Measurements from ENCODE around the gene TREH. TPM values are rescaled to one million over a fixed set of nuclear protein-coding genes. Genes with fewer than 3 reads are reported as not detected.

Gene TREH
- total RNA-seq, 1 donor from 2014 or later = not detected

DNA sequence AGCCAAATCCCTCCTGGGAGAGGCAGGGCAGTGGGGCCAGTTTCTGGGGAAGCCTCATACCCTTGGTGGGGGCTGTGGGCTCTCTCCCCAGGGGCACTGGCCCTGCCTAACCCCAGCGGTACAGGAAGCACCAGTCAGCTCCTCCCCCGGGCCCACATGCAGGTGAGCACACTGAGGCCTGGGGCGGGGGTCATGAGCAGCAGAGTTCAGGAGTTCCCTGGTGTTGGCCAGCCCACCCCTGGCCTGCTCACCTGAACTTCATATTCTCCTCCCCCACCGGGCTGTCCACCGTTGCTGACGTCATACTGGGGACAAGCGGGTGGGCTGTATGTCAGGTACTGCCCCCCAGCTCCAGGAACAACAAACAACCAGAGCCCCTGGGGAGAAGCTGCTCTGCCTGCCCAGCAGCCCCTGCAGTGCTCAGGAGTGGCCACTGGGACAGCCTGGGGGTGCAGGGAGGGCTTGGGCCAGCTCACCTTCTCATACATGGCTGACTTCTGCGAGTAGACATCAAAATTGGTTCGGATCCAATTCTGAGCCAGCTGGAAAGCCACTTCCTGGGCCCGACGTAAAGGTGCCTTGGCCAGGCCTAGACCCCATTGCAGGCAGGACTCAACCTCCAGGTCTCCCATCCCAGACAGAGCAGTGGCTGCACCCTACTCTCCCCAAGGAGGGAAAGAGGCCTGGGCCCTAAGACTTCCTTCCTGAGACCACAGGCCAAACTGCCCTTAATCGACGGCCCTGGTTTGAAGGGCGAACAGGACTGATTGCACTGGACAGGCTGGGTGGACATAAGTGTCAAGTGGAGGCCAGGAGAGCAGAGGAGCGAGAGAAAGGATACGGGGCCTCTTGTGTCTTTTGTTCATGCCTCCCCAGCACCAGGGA lies 20.8 kb downstream of the TREH start:
- TF ChIP-seq, protein P1, sequence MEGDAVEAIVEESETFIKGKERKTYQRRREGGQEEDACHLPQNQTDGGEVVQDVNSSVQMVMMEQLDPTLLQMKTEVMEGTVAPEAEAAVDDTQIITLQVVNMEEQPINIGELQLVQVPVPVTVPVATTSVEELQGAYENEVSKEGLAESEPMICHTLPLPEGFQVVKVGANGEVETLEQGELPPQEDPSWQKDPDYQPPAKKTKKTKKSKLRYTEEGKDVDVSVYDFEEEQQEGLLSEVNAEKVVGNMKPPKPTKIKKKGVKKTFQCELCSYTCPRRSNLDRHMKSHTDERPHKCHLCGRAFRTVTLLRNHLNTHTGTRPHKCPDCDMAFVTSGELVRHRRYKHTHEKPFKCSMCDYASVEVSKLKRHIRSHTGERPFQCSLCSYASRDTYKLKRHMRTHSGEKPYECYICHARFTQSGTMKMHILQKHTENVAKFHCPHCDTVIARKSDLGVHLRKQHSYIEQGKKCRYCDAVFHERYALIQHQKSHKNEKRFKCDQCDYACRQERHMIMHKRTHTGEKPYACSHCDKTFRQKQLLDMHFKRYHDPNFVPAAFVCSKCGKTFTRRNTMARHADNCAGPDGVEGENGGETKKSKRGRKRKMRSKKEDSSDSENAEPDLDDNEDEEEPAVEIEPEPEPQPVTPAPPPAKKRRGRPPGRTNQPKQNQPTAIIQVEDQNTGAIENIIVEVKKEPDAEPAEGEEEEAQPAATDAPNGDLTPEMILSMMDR (IDR thresholded peaks at IDR 0.05; ENCODE audit: insufficient read depth, low read length, poor library complexity, severe bottlenecking) = peak; percentile 24
- H3K27me3 ChIP-seq (ENCODE audit: control insufficient read depth, insufficient read depth, low read length) = no peaks in the 10 kb centered on the region
- no peak overlapping the region for H3K4me3 ChIP-seq (ENCODE audit: low read depth, low read length)
- peaks cover 5% of the 10 kb centered on the region for H3K36me3 ChIP-seq (ENCODE audit: control insufficient read depth, insufficient read depth, low read length)
- DNase-seq (ENCODE audit: low read depth) = no peak

DNA sequence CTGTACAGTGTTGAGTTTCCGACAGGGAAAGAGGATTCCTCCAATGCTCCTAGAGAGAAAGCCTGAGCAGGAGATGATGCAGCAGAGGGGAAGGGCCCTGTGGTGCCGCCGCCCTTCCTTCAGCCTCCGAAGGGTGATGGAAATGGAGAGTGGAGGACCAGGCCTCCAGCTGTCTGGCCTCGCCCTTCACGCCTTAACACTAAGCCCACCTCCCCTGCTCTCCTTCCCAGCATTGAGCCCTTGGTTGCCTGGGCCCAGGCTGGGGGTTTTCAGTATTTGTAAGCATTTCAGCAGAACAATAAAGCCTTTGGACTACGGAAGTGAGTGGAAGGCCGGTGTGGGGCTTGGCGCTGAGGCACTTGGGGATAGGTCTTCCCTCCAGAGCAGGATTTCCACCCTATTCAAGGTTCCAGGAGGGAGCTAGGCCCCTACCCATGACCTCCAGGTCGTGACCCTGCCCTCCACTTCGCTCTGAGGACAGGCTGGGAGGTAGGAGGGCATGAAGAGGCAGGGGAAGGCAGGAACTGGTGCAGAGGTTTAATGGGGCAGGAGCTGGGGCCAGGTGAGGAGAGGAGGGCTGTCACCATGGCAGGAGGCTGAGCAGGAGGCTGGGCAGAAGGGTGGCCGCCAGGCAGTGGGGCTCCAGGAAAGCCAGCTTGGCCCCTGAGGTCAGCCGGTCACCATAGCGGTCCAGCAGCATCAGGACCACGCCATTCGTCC lies 21.6 kb downstream of the TREH start:
- TF ChIP-seq, protein P1 (IDR thresholded peaks at IDR 0.05; ENCODE audit: insufficient read depth, low read length, poor library complexity, severe bottlenecking) = no peak
- no peak for DNase-seq (ENCODE audit: low read depth)
- no peak overlapping the region for H3K4me3 ChIP-seq (ENCODE audit: low read depth, low read length)
- H3K36me3 ChIP-seq (ENCODE audit: control insufficient read depth, insufficient read depth, low read length) = peaks cover 6% of the 10 kb centered on the region
- H3K27me3 ChIP-seq (ENCODE audit: control insufficient read depth, insufficient read depth, low read length) = no peaks in the 10 kb centered on the region

GRCh38 chr11:118657238-118657637 lies 22.2 kb downstream of the TREH start:
- no peaks in the 10 kb centered on the region for H3K27me3 ChIP-seq (ENCODE audit: control insufficient read depth, insufficient read depth, low read length)
- TF ChIP-seq, protein P1 (IDR thresholded peaks at IDR 0.05; ENCODE audit: insufficient read depth, low read length, poor library complexity, severe bottlenecking) = no peak
- H3K4me3 ChIP-seq (ENCODE audit: low read depth, low read length) = no peak overlapping the region
- DNase-seq (ENCODE audit: low read depth) = no peak
- peaks cover 6% of the 10 kb centered on the region for H3K36me3 ChIP-seq (ENCODE audit: control insufficient read depth, insufficient read depth, low read length)

DNA sequence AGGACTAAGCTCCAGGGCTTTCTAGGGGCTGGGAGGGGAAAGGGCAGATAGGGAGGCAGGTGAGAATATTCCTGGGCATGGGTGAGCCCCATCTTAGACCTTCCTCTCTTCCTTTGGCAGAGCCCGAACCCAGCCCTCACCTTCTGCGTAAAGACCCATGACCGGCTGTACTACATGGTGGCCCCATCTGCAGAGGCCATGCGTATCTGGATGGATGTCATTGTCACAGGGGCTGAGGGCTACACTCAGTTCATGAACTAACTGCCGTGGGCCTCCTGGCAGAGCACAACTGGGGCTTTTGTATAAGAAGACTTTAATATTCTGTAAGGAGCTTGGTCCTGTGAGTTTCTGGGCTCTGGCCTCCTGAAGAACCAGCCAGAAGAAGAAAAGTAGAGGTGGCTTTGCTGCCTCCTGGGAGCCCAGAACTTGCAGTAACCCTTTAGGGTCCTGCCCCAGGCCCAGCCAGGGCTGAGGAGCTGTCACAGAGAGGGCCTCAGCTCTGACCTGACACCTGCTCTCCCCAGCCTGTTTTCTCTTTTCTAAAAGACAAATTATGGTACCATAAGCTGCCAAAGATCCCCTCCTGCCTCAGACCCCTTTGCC lies 22.8 kb downstream of the TREH start:
- H3K4me3 ChIP-seq (ENCODE audit: low read depth, low read length) = no peak overlapping the region
- no peaks in the 10 kb centered on the region for H3K27me3 ChIP-seq (ENCODE audit: control insufficient read depth, insufficient read depth, low read length)
- TF ChIP-seq, protein P1 (IDR thresholded peaks at IDR 0.05; ENCODE audit: insufficient read depth, low read length, poor library complexity, severe bottlenecking) = no peak
- peaks cover 8% of the 10 kb centered on the region for H3K36me3 ChIP-seq (ENCODE audit: control insufficient read depth, insufficient read depth, low read length)
- DNase-seq (ENCODE audit: low read depth) = no peak

DNA sequence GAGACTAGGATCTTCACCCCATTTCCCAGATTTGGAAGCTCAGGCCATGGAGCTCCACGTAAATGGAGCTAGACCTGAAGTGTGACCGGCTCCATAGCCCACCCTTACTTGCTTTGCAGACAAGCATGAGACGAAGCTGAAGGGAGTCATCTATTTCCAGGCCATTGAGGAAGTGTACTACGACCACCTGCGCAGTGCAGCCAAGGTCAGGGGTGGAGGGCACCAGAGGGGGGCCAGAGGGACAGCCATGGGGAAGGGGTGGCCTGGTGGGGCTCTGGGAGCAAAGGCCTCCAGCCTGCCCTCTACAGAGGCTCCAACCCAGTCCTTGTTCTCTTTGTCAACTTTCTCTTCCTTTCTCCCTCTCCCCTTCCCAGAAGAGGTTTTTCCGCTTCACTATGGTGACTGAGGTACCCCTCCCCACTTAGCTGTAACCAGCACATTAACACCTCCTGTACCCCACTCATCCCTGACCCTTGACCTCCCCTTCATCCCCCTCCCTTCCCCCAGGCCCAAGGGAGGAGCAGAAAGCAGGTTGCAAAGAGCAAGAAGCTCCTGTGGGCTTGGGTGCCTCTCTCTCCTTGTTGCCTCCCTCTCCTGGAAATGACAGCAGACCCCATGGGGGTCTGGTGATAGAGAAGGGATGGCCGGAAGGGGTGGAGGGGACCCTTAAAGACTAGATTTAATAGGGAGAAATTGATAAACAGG lies 23.8 kb downstream of the TREH start:
- TF ChIP-seq, protein P1 (IDR thresholded peaks at IDR 0.05; ENCODE audit: insufficient read depth, low read length, poor library complexity, severe bottlenecking) = no peak
- H3K4me3 ChIP-seq (ENCODE audit: low read depth, low read length) = no peak overlapping the region
- H3K27me3 ChIP-seq (ENCODE audit: control insufficient read depth, insufficient read depth, low read length) = no peaks in the 10 kb centered on the region
- peaks cover 8% of the 10 kb centered on the region for H3K36me3 ChIP-seq (ENCODE audit: control insufficient read depth, insufficient read depth, low read length)
- DNase-seq (ENCODE audit: low read depth) = no peak
